ENCODE measurements around the gene ICAM2.

- TF ChIP-seq CTCF (IDR thresholded peaks at IDR 0.05) (no peak), POLR2AphosphoS5 (IDR thresholded peaks at IDR 0.05) (no peak), POLR2A (IDR thresholded peaks at IDR 0.05) (no peak)
Observed at GRCh38 chr17:64038331-64039105, 18.1 kb upstream of the ICAM2 start.
